HUES6 (cell line): ENCODE measurements around the gene SETD2.
"Not testable (repeated sequence)": the region's sequence is repeated elsewhere in the genome, so short reads cannot be mapped to it uniquely, and the experiment has no call there.

Source experiments
- H3K27ac ChIP-seq: 2 replicates; pipeline ENCODE4 v1.7.0; 2013; ENCODE audit warnings: low read depth, mild to moderate bottlenecking, low read length, inconsistent platforms
- H3K27me3 ChIP-seq: 2 replicates; pipeline ENCODE4 v1.6.1; 2013; ENCODE audit warnings: low read length; ENCODE audit not compliant: control insufficient read depth, insufficient read depth
- H3K36me3 ChIP-seq: 2 replicates; pipeline ENCODE4 v1.6.1; 2013; ENCODE audit warnings: low read length; ENCODE audit not compliant: control insufficient read depth, insufficient read depth
- H3K4me1 ChIP-seq: 2 replicates; pipeline ENCODE4 v1.6.1; 2013; ENCODE audit warnings: low read length; ENCODE audit not compliant: control insufficient read depth, insufficient read depth
- H3K4me3 ChIP-seq: 2 replicates; pipeline ENCODE4 v1.5.1; 2013; ENCODE audit warnings: low read depth, low read length
- H3K9ac ChIP-seq: one replicate; pipeline ENCODE4 v1.6.1; 2013; ENCODE audit warnings: mild to moderate bottlenecking, low read length
- H3K9me3 ChIP-seq: 2 replicates; pipeline ENCODE4 v1.6.1; 2013; ENCODE audit warnings: low read depth, low read length; ENCODE audit not compliant: control insufficient read depth, insufficient read depth

The SETD2 gene

DNA sequence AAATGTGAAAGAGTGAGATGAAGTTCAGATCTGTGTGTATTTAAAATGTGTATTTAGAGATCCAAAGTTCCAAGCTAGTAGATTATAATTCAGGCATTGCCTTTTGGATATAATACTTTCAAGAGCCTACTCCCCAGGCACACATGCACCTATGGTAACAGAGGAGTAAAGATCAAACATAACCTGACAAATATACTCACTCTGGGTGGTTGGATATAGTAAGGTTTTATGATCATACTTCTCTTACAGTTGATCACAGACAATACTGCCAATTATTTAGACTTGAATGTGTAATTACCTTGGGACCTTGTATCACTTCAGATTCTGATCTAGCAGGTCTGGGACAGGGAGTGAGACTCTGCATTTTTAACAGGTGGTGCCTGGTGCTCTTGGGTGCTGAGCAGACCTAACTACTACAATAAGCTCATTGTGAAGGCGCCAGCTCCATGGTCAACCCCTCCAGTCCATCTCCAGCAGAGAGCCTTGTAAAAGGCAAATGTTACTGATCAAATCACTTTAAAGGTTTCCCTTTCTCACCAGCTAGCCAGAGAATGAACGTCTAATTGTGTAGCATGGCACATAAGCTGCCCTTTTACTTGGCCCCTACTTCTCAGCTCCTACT, 128.9 kb downstream of the SETD2 start:
- H3K4me3 ChIP-seq: no peak overlapping the region
- H3K27me3 ChIP-seq: no peaks in the 10 kb centered on the region
- H3K4me1 ChIP-seq: no peaks in the 10 kb centered on the region
- no peak overlapping the region for H3K9ac ChIP-seq
- no peak overlapping the region for H3K27ac ChIP-seq
- peaks cover 65% of the 10 kb centered on the region for H3K36me3 ChIP-seq
- H3K9me3 ChIP-seq: no peaks in the 10 kb centered on the region

GRCh38 chr3:47031041-47031440, 132.9 kb downstream of the SETD2 start:
- not testable (repeated sequence) for H3K27ac ChIP-seq, H3K9ac ChIP-seq
- peaks cover 41% of the 10 kb centered on the region for H3K36me3 ChIP-seq

DNA sequence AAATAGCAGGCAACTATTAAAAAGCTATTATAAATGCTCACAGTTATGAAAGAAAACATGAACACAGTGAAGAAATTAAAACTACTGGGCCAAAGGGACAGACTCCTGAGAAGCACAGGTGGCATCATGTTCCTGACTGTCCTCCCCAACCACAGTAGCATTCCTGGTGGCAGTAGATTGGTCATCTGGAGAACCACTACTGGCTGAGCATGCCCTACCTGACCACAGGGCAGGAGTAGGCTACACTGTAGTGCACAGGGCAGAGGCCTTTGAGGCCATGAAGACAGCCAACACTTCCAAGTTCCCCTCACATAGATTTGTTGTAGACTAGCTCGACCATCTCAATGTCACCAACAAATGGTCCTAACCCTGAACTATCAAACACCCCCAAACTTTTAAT, 135.2 kb downstream of the SETD2 start:
- Histone ChIP-seq H3K9me3 (no peaks in the 10 kb centered on the region), H3K4me1 (peaks cover 10% of the 10 kb centered on the region), H3K9ac (no peak overlapping the region), H3K36me3 (peaks cover 18% of the 10 kb centered on the region; the same call in 1 of the 2 replicates), H3K27ac (no peak overlapping the region), H3K27me3 (no peaks in the 10 kb centered on the region), H3K4me3 (no peak overlapping the region)

More at GRCh38 chr3:47031041-47031440, 132.9 kb downstream of the SETD2 start:
- not testable (repeated sequence) for H3K27me3 ChIP-seq, H3K9me3 ChIP-seq, H3K4me3 ChIP-seq, H3K4me1 ChIP-seq

GRCh38 chr3:47028146-47028545, 135.8 kb downstream of the SETD2 start:
- Histone ChIP-seq H3K9ac (no peak overlapping the region), H3K27ac (no peak overlapping the region), H3K4me1 (peaks cover 10% of the 10 kb centered on the region), H3K9me3 (no peaks in the 10 kb centered on the region), H3K36me3 (peaks cover 15% of the 10 kb centered on the region), H3K4me3 (no peak overlapping the region), H3K27me3 (no peaks in the 10 kb centered on the region)

- Histone ChIP-seq H3K4me1 (peaks cover 10% of the 10 kb centered on the region), H3K36me3 (peaks cover 11% of the 10 kb centered on the region)
- H3K9ac ChIP-seq, H3K9me3 ChIP-seq, H3K27ac ChIP-seq, H3K27me3 ChIP-seq, H3K4me3 ChIP-seq: not testable (repeated sequence)
Measured at GRCh38 chr3:47026432-47026831, 137.5 kb downstream of the SETD2 start.

- H3K9me3 ChIP-seq: no peaks in the 10 kb centered on the region
- H3K9ac ChIP-seq: no peak overlapping the region
- H3K27me3 ChIP-seq: no peaks in the 10 kb centered on the region
- H3K4me1 ChIP-seq: peaks cover 12% of the 10 kb centered on the region
- H3K36me3 ChIP-seq: peaks cover 8% of the 10 kb centered on the region
- H3K4me3 ChIP-seq: no peak overlapping the region
- no peak overlapping the region; the same call in 1 of the 2 replicates for H3K27ac ChIP-seq
Measured at GRCh38 chr3:47024932-47025331, 139.0 kb downstream of the SETD2 start.

DNA sequence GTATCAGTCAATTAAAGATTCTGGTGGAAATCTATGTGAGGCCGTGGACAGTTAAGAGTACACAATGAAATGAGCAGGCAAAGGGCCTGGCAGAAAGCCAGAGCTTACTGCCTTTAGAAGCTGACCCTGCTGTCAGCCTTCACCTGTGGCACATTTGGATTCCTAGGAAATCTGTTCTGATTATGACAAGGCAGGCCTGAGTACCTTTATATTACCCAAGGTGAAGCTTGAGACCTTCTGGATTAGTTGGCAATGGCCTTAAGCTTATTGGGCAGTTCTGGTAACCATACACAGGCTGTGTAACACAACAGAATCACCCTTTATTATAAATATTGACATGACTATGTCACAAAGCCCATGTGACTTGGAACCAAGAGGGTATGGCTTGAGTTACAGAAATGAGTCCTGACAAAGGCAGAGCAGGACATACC, 141.3 kb downstream of the SETD2 start:
- H3K9ac ChIP-seq: no peak overlapping the region
- H3K36me3 ChIP-seq: peaks cover 31% of the 10 kb centered on the region
- H3K27ac ChIP-seq: no peak overlapping the region
- H3K27me3 ChIP-seq: no peaks in the 10 kb centered on the region
- H3K4me3 ChIP-seq: no peak overlapping the region
- peaks cover 23% of the 10 kb centered on the region for H3K4me1 ChIP-seq
- no peaks in the 10 kb centered on the region for H3K9me3 ChIP-seq

DNA sequence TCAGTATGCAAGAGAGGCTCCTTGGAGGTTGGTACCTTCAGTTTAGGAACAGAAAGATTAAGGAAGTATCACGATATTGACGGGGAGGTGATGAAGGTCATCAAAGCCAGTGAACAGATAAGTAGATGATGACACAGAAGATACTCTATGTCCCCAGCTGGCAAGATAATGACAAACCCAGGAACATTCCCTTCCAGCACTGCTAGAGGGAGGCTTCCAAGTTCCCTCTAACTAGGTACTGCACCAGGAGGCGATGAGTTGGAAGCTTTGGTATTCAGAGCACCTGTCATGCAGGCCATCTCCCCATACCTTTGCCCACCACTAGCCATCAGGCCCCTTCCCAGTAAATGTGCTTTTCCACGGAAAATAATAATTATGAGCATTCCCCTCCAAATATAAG, 143.6 kb downstream of the SETD2 start:
- Histone ChIP-seq H3K27me3 (no peaks in the 10 kb centered on the region), H3K4me3 (no peak overlapping the region), H3K36me3 (peaks cover 50% of the 10 kb centered on the region), H3K9me3 (no peaks in the 10 kb centered on the region), H3K27ac (no peak overlapping the region), H3K4me1 (peaks cover 24% of the 10 kb centered on the region), H3K9ac (no peak overlapping the region)

GRCh38 chr3:47019201-47019600, 144.7 kb downstream of the SETD2 start:
- no peaks in the 10 kb centered on the region for H3K27me3 ChIP-seq
- no peak overlapping the region for H3K4me3 ChIP-seq
- peaks cover 17% of the 10 kb centered on the region; the same call in 1 of the 2 replicates for H3K4me1 ChIP-seq
- H3K9ac ChIP-seq: no peak overlapping the region
- H3K27ac ChIP-seq: no peak overlapping the region
- H3K36me3 ChIP-seq: peaks cover 53% of the 10 kb centered on the region
- no peaks in the 10 kb centered on the region for H3K9me3 ChIP-seq

GRCh38 chr3:47018269-47018611, 145.7 kb downstream of the SETD2 start:
- H3K9ac ChIP-seq: no peak overlapping the region
- H3K4me1 ChIP-seq: peaks cover 17% of the 10 kb centered on the region; the same call in 1 of the 2 replicates
- no peak overlapping the region for H3K27ac ChIP-seq

GRCh38 chr3:47017504-47018268, 146.2 kb downstream of the SETD2 start:
- Histone ChIP-seq H3K9ac (no peak overlapping the region), H3K27ac (no peak overlapping the region), H3K9me3 (no peaks in the 10 kb centered on the region), H3K4me1 (peaks cover 17% of the 10 kb centered on the region; the same call in 1 of the 2 replicates), H3K4me3 (no peak overlapping the region), H3K27me3 (no peaks in the 10 kb centered on the region), H3K36me3 (peaks cover 59% of the 10 kb centered on the region)

More at GRCh38 chr3:47018269-47018611, 145.7 kb downstream of the SETD2 start:
- H3K9me3 ChIP-seq: no peaks in the 10 kb centered on the region
- H3K27me3 ChIP-seq: no peaks in the 10 kb centered on the region
- peaks cover 60% of the 10 kb centered on the region for H3K36me3 ChIP-seq
- no peak overlapping the region for H3K4me3 ChIP-seq
